ENCODE data around the gene MYO18A.

Gene MYO18A

DNA sequence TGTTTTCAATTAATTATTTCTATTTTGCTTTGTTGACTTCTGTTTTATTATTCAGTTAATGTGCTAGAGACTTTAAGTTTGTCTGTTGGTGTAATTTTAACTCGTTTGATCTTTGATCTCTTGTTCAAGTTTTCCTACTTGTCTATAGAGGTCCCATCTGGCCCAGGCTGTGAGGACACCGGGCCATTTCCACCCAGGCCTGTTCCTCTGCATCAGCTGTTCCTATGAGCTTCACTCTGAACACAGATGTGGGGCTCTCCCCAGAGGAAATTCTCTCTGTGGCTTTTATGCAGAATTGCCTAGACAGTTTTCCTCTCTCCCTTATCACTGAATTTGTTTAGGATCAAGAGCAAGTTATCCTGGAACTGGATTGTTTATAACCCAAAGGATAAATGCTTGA lies 44.7 kb downstream of the MYO18A start:
- in situ Hi-C loops (cut with HindIII; ENCODE audit: low pct_unique_long_range_greater_than_20kb, low sequenced_read_pairs) = no loop called here
- TF ChIP-seq JUND (IDR thresholded peaks at IDR 0.05; ENCODE audit: low read depth) = no peak
- no peak for DNase-seq (ENCODE audit: low read depth in 1 of 2, low spot score in 1 of 2)

DNA sequence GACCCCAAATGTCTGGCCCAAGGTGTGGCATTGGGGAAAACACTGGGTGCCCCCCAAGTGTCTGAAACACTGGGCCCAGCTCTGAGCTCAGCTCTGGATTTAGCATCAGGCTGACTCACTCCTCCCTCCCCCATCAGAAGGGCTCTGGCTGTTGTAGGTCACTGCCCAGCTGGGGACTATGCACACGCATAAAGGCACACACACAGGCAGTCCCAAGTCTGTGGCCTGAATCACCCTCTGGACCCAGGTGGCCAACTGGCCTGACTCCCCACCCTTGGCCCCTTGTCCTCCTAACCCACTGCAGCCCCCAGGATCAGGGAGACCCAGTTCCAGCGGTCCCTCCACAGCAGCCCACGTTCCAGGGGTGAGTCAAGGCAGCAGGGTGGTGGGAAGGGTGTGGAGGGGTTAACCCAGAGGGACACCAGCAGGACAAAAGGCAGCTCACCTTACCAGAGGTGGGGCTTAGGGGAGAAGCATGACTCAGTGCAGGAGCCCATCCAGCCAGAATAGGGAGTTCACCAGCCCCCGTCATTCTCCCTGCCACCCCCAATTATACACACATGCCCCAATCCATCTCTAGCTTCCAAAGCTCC lies 47.0 kb downstream of the MYO18A start:
- in situ Hi-C loops (cut with HindIII; ENCODE audit: low pct_unique_long_range_greater_than_20kb, low sequenced_read_pairs) = no loop called here
- DNase-seq (ENCODE audit: low read depth in 1 of 2, low spot score in 1 of 2) = no peak

DNA sequence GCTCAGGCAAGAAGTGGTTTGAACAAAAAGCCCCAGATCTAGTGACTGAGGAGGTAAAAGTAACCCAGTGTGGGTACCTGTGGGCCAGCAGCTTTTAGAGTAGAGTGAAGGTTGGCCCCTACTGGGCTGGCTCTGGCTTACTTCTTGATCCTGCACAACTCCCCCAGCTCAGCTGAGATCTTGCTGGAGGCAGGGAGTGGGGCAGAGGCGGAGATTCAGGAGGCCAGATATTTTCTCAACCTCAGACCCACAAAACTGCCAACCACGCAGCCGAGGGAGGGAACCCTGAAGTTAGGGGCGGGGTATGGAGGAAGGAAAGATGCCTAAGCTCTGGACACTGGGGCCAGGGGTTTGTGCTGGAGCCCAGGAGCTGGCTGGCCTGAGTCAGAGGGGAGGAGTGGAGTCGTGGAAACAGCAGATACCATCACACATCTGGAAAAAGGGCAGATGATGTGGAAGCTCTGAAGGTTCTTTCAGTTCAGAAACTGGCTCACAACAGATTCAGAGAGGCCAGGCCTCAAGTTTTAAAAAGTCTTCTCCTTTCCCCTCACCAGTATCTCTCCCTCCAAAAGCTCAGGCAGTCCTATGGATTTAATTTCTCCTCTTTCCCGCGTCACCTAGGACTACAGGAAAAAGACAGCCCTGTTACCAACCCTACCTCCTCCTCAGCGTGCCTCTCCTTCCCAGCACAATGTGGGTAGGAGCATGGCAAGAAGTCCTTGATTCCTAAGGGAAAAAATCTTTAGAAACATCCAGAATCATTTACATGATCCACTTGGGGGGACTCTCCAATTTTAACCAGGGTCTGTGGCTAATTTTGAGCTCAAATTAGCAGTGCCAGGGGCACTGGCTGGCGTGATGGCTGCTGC lies 48.1 kb downstream of the MYO18A start:
- in situ Hi-C loops (cut with HindIII; ENCODE audit: low pct_unique_long_range_greater_than_20kb, low sequenced_read_pairs) = no loop called here
- no peak for DNase-seq (ENCODE audit: low read depth in 1 of 2, low spot score in 1 of 2)
- no peak for TF ChIP-seq JUND (IDR thresholded peaks at IDR 0.05; ENCODE audit: low read depth)

More for the DNA sequence above, 47.0 kb downstream of the MYO18A start:
- no peak for TF ChIP-seq JUND (IDR thresholded peaks at IDR 0.05; ENCODE audit: low read depth)

DNA sequence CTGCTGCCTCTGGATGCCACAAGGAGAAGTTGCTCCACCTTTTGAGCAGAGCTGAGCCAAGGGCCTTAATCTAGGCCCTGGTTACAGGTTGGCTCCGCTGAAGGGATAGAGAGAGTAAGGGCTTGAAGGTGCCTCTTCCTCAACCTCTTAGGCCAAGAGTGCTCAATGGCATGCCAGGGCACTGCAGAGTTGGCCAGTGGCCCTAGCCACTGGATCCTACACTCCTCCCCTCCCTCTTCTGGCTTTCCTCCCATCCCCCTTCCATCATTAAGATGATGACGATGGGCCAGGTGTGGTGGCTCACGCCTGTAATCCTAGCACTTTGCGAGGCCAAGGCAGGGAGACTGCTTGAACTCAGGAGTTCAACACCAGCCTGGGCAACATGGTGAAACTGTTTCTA lies 50.5 kb downstream of the MYO18A start:
- no peak for TF ChIP-seq JUND (IDR thresholded peaks at IDR 0.05; ENCODE audit: low read depth)
- DNase-seq (ENCODE audit: low read depth in 1 of 2, low spot score in 1 of 2) = no peak
- in situ Hi-C loops (cut with HindIII; ENCODE audit: low pct_unique_long_range_greater_than_20kb, low sequenced_read_pairs) = no loop called here

GRCh38 chr17:29127840-29128239 lies 52.4 kb downstream of the MYO18A start:
- no peak for DNase-seq (ENCODE audit: low read depth in 1 of 2, low spot score in 1 of 2)
- in situ Hi-C loops (cut with HindIII; ENCODE audit: low pct_unique_long_range_greater_than_20kb, low sequenced_read_pairs) = no loop called here
- TF ChIP-seq JUND (IDR thresholded peaks at IDR 0.05; ENCODE audit: low read depth) = no peak

- DNase-seq (ENCODE audit: low read depth in 1 of 2, low spot score in 1 of 2) = no peak
- in situ Hi-C loops (cut with HindIII; ENCODE audit: low pct_unique_long_range_greater_than_20kb, low sequenced_read_pairs) = no loop called here
- TF ChIP-seq JUND (IDR thresholded peaks at IDR 0.05; ENCODE audit: low read depth) = no peak
These were observed 53.8 kb downstream of the MYO18A start for GRCh38 chr17:29126268-29126930.

DNA sequence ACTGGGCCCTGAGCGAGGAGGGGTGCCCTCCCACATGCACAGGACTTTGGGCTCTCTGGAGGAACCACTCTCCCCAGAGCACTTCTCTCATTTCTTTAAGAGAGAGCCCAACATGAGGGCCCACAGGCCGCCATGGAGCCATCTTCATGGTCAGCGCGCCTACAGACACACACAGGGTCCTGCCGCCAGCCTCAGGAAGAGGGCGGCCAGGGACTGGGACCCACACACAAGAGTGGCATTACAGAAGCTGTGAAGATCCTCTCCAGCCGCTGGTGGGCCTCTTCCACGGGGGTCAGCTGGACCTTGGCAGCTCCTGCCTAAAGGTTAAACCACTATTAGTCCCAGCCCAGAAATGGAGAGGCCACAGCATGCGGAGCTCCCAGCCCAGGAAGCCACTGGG lies 54.5 kb downstream of the MYO18A start:
- in situ Hi-C loops (cut with HindIII; ENCODE audit: low pct_unique_long_range_greater_than_20kb, low sequenced_read_pairs) = no loop called here
- DNase-seq (ENCODE audit: low read depth in 1 of 2, low spot score in 1 of 2) = no peak
- no peak for TF ChIP-seq JUND (IDR thresholded peaks at IDR 0.05; ENCODE audit: low read depth)

- in situ Hi-C loops (cut with HindIII; ENCODE audit: low pct_unique_long_range_greater_than_20kb, low sequenced_read_pairs) = no loop called here
- DNase-seq (ENCODE audit: low read depth in 1 of 2, low spot score in 1 of 2) = no peak
- TF ChIP-seq JUND (IDR thresholded peaks at IDR 0.05; ENCODE audit: low read depth) = no peak
These were observed 55.3 kb downstream of the MYO18A start for GRCh38 chr17:29124925-29125273.

- in situ Hi-C loops (cut with HindIII; ENCODE audit: low pct_unique_long_range_greater_than_20kb, low sequenced_read_pairs) = no loop called here
- TF ChIP-seq JUND (IDR thresholded peaks at IDR 0.05; ENCODE audit: low read depth) = no peak
- peak; percentile 81 to 90 for DNase-seq (ENCODE audit: low read depth in 1 of 2, low spot score in 1 of 2)
These were observed 55.9 kb downstream of the MYO18A start for GRCh38 chr17:29124135-29124924.

DNA sequence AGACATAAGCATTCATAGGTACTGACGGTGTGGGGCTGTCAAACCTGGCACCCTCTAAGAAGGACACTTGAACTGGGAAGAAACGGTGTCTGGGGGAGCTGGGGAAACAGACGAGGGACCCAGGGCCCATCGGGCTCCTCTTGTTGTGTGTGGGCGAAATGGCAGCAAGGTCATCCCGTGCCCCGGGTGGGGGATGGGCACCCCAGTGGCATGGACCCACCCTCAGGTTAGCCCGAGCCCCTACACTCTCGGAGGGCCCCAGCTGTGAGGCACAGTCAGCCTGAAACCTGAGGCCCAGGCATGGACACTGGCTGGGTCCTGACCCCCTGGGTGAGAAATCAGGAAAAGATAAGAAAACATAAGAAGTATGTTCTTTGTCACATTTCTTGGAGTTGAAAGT lies 57.1 kb downstream of the MYO18A start:
- no peak for DNase-seq (ENCODE audit: low read depth in 1 of 2, low spot score in 1 of 2)
- no peak for TF ChIP-seq JUND (IDR thresholded peaks at IDR 0.05; ENCODE audit: low read depth)
- in situ Hi-C loops (cut with HindIII; ENCODE audit: low pct_unique_long_range_greater_than_20kb, low sequenced_read_pairs) = no loop called here

DNA sequence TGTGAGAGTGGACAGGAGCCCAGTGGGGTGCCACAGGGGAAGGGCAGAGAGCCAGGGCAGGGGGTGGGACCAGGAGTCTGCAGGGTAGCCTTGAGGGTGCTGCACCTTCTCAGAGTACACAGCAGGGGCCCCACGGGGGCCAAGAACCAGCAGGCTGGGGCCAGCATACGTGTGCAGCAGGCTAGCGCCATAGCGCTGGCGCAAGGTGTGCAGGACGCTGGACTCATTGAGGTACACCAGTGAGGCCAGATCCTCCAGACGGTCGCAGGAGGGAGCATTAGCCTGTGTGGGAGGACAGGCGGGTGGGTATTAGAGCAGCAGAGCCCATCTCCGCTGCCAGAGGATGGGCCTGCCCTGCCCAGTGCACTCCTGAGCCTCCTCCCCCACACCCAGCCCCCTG lies 58.8 kb downstream of the MYO18A start:
- DNase-seq (ENCODE audit: low read depth in 1 of 2, low spot score in 1 of 2) = no peak
- TF ChIP-seq JUND (IDR thresholded peaks at IDR 0.05; ENCODE audit: low read depth) = no peak
- in situ Hi-C loops (cut with HindIII; ENCODE audit: low pct_unique_long_range_greater_than_20kb, low sequenced_read_pairs) = no loop called here

DNA sequence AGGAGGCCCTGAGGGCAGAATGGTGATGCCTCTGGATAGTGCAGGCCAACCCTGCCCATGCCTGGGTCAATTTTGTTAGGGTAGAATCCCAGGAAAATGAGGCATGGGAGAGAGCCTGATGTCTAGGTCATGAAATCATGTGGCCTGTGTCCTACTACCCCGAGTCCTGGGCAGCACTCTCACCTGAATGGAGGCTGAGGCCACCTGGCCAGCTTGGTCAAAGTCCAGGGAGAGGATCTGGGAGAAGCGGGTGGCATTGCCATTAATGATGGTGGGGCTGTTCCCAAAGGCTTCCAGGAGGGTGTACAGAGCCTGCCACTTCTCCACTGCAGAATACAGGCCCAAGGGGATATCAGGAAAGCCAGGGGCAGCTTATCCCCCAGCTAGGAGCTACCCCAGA lies 59.8 kb downstream of the MYO18A start:
- no peak for TF ChIP-seq JUND (IDR thresholded peaks at IDR 0.05; ENCODE audit: low read depth)
- DNase-seq (ENCODE audit: low read depth in 1 of 2, low spot score in 1 of 2) = no peak
- in situ Hi-C loops (cut with HindIII; ENCODE audit: low pct_unique_long_range_greater_than_20kb, low sequenced_read_pairs) = no loop called here
